ENCODE measurements around the gene KRTAP20-4. TPM values are rescaled to one million over a fixed set of nuclear protein-coding genes. Genes with fewer than 3 reads are reported as not detected.

The KRTAP20-4 gene
- polyA plus RNA-seq, 1 donor from 2014 or later: not detected

DNA sequence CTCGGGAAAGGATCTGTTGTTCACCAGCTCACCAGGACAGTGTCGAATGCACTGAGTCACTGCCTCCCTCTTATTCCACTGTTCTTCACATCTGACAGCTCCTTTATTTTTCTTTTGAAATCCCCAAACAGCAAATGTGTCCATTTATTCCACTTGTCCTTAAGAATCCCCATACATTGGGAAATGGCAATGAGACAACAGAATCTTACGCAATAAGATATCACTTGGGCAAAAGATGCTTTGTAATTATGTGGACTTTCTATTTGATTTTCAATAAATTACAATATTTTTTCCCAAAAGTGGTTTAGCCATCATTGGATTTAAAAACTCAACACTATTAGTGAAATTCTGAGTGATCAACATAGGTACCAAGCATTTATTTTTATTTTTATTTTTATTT, 18.3 kb downstream of the KRTAP20-4 start:
- H3F3A ChIP-seq (ENCODE audit: insufficient read depth, low read length, poor library complexity, severe bottlenecking): no peaks in the 10 kb centered on the region
- H3K9me3 ChIP-seq (ENCODE audit: low read length): no peaks in the 10 kb centered on the region
- no peaks in the 10 kb centered on the region for H3K27me3 ChIP-seq (ENCODE audit: insufficient read depth, low read depth, low read length)
- no peak overlapping the region for H2AFZ ChIP-seq (ENCODE audit: low read depth, low read length)
- no peaks in the 10 kb centered on the region for H3K9me2 ChIP-seq (ENCODE audit: insufficient read depth, low read length)
- no peaks in the 10 kb centered on the region for H3K36me3 ChIP-seq (ENCODE audit: insufficient read depth, low read length)
- H3K27ac ChIP-seq (ENCODE audit: low read length): no peak overlapping the region
- no peak overlapping the region for H3K9ac ChIP-seq (ENCODE audit: low read length)
- no peaks in the 10 kb centered on the region for H3K79me2 ChIP-seq (replicated peaks; ENCODE audit: insufficient read depth, low read length)
- TF ChIP-seq RAD21 (conservative IDR thresholded peaks at IDR 0.05): no peak
- TF ChIP-seq TAF1 (IDR thresholded peaks at IDR 0.05; ENCODE audit: low read depth): no peak
- TF ChIP-seq MXI1 (conservative IDR thresholded peaks at IDR 0.05; ENCODE audit: poor library complexity, severe bottlenecking): no peak
- TF ChIP-seq, protein P1, sequence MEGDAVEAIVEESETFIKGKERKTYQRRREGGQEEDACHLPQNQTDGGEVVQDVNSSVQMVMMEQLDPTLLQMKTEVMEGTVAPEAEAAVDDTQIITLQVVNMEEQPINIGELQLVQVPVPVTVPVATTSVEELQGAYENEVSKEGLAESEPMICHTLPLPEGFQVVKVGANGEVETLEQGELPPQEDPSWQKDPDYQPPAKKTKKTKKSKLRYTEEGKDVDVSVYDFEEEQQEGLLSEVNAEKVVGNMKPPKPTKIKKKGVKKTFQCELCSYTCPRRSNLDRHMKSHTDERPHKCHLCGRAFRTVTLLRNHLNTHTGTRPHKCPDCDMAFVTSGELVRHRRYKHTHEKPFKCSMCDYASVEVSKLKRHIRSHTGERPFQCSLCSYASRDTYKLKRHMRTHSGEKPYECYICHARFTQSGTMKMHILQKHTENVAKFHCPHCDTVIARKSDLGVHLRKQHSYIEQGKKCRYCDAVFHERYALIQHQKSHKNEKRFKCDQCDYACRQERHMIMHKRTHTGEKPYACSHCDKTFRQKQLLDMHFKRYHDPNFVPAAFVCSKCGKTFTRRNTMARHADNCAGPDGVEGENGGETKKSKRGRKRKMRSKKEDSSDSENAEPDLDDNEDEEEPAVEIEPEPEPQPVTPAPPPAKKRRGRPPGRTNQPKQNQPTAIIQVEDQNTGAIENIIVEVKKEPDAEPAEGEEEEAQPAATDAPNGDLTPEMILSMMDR (IDR thresholded peaks at IDR 0.05; ENCODE audit: poor library complexity, severe bottlenecking): no peak
- TF ChIP-seq SMC3 (conservative IDR thresholded peaks at IDR 0.05; ENCODE audit: poor library complexity): no peak
- TF ChIP-seq EP300 (conservative IDR thresholded peaks at IDR 0.05; ENCODE audit: poor library complexity, severe bottlenecking): no peak
- TF ChIP-seq EZH2 (IDR thresholded peaks at IDR 0.05; ENCODE audit: borderline replicate concordance, insufficient read depth, low read length, poor library complexity, severe bottlenecking): no peak
- no peak for TF ChIP-seq POLR2AphosphoS5 (IDR thresholded peaks at IDR 0.05)
- TF ChIP-seq, protein P2, sequence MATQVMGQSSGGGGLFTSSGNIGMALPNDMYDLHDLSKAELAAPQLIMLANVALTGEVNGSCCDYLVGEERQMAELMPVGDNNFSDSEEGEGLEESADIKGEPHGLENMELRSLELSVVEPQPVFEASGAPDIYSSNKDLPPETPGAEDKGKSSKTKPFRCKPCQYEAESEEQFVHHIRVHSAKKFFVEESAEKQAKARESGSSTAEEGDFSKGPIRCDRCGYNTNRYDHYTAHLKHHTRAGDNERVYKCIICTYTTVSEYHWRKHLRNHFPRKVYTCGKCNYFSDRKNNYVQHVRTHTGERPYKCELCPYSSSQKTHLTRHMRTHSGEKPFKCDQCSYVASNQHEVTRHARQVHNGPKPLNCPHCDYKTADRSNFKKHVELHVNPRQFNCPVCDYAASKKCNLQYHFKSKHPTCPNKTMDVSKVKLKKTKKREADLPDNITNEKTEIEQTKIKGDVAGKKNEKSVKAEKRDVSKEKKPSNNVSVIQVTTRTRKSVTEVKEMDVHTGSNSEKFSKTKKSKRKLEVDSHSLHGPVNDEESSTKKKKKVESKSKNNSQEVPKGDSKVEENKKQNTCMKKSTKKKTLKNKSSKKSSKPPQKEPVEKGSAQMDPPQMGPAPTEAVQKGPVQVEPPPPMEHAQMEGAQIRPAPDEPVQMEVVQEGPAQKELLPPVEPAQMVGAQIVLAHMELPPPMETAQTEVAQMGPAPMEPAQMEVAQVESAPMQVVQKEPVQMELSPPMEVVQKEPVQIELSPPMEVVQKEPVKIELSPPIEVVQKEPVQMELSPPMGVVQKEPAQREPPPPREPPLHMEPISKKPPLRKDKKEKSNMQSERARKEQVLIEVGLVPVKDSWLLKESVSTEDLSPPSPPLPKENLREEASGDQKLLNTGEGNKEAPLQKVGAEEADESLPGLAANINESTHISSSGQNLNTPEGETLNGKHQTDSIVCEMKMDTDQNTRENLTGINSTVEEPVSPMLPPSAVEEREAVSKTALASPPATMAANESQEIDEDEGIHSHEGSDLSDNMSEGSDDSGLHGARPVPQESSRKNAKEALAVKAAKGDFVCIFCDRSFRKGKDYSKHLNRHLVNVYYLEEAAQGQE (IDR thresholded peaks at IDR 0.05; ENCODE audit: borderline replicate concordance): no peak
- H3K4me3 ChIP-seq (ENCODE audit: low read length): no peak overlapping the region
- no peak overlapping the region for H3K4me2 ChIP-seq (ENCODE audit: low read length)
- H4K20me1 ChIP-seq (ENCODE audit: insufficient read depth): no peaks in the 10 kb centered on the region

DNA sequence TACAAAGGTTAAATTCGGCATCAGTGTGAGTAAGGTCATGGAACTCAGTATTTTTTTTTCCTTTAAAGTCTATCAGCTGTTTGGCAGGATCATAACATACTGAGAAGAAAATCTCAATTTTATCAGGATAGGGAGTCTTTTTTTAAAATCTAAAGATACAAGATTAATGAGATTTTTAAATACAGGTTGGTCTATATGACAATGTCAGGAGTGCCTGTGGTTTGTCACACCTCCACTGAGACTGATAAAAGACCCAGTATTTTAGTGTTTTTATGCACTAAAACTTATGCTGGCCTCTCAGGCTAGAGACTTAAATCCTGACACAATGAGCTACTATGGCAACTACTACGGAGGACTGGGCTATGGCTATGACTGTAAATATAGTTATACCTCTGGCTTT, 22.1 kb downstream of the KRTAP20-4 start, which contains the start of gene KRTAP20-3:
Gene KRTAP20-3 (plus strand): TSS at position 301 of the 400 bp plus-strand sequence.
- no peak within 1 kb of the TSS for H3K4me3 ChIP-seq (ENCODE audit: low read length)
- TF ChIP-seq POLR2AphosphoS5 (IDR thresholded peaks at IDR 0.05): no peak
- TF ChIP-seq EP300 (conservative IDR thresholded peaks at IDR 0.05; ENCODE audit: poor library complexity, severe bottlenecking): no peak
- TF ChIP-seq, protein P1 (IDR thresholded peaks at IDR 0.05; ENCODE audit: poor library complexity, severe bottlenecking): no peak
- TF ChIP-seq, protein P2 (IDR thresholded peaks at IDR 0.05; ENCODE audit: borderline replicate concordance): no peak
- no peak for TF ChIP-seq EZH2 (IDR thresholded peaks at IDR 0.05; ENCODE audit: borderline replicate concordance, insufficient read depth, low read length, poor library complexity, severe bottlenecking)
- TF ChIP-seq TAF1 (IDR thresholded peaks at IDR 0.05; ENCODE audit: low read depth): no peak
- TF ChIP-seq RAD21 (conservative IDR thresholded peaks at IDR 0.05): no peak
- TF ChIP-seq MXI1 (conservative IDR thresholded peaks at IDR 0.05; ENCODE audit: poor library complexity, severe bottlenecking): no peak
- TF ChIP-seq SMC3 (conservative IDR thresholded peaks at IDR 0.05; ENCODE audit: poor library complexity): no peak

More for the DNA sequence above, 22.1 kb downstream of the KRTAP20-4 start, which contains the start of gene KRTAP20-3:
- no peaks in the 10 kb centered on the region for H4K20me1 ChIP-seq (ENCODE audit: insufficient read depth)
- H3F3A ChIP-seq (ENCODE audit: insufficient read depth, low read length, poor library complexity, severe bottlenecking): no peaks in the 10 kb centered on the region
- no peaks in the 10 kb centered on the region for H3K79me2 ChIP-seq (replicated peaks; ENCODE audit: insufficient read depth, low read length)
- H3K27me3 ChIP-seq (ENCODE audit: insufficient read depth, low read depth, low read length): no peaks in the 10 kb centered on the region
- H3K9ac ChIP-seq (ENCODE audit: low read length): no peak within 1 kb of the TSS
- H3K27ac ChIP-seq (ENCODE audit: low read length): no peak within 1 kb of the TSS
- no peaks in the 10 kb centered on the region for H3K9me3 ChIP-seq (ENCODE audit: low read length)
- H3K36me3 ChIP-seq (ENCODE audit: insufficient read depth, low read length): no peaks in the 10 kb centered on the region
- H3K4me2 ChIP-seq (ENCODE audit: low read length): no peak within 1 kb of the TSS
- no peaks in the 10 kb centered on the region for H3K9me2 ChIP-seq (ENCODE audit: insufficient read depth, low read length)
- H2AFZ ChIP-seq (ENCODE audit: low read depth, low read length): no peak within 1 kb of the TSS
